H1 (cell line): ENCODE data around the gene ITPK1. TPM values are rescaled to one million over a fixed set of nuclear protein-coding genes. Genes with fewer than 3 reads are reported as not detected.

Experiments
- CREB1 ChIP-seq: IDR thresholded peaks from 2 replicates; pipeline ENCODE4 v1.6.1; 2012; ENCODE audit warnings: inconsistent platforms
- EP300 ChIP-seq, 2 experiments: IDR thresholded peaks; 1 replicate in 1 of 2; 2 replicates in 1 of 2; pipeline ENCODE4 v1.6.1; 2011 to 2012; ENCODE audit warnings: low read depth in 2 of 2, low read length in 2 of 2, mild to moderate bottlenecking in 2 of 2, borderline replicate concordance in 1 of 2, inconsistent platforms in 1 of 2, moderate library complexity in 1 of 2
- KDM5A ChIP-seq: fragments of 200-600 bp; IDR thresholded peaks from 2 replicates; pipeline ENCODE4 v1.7.1; 2012; ENCODE audit warnings: mild to moderate bottlenecking, low read length, inconsistent platforms, mixed read lengths
- NANOG ChIP-seq: IDR thresholded peaks from 2 replicates; pipeline ENCODE4 v1.6.1; 2011; ENCODE audit warnings: low read length, low read depth, mild to moderate bottlenecking, inconsistent platforms; ENCODE audit not compliant: insufficient read depth, poor library complexity, severe bottlenecking
- POU5F1 ChIP-seq: IDR thresholded peaks from 2 replicates; pipeline ENCODE4 v1.6.1; 2011; ENCODE audit warnings: low read depth, mild to moderate bottlenecking, low read length, moderate library complexity
- SIN3A ChIP-seq, 2 experiments: IDR thresholded peaks in 1 of 2; conservative IDR thresholded peaks in 1 of 2; 2 replicates each; pipeline ENCODE4 v1.6.1; 2011 to 2012; ENCODE audit warnings: low read length in 2 of 2, improper control_type of control experiment in 1 of 2, low read depth in 1 of 2, mild to moderate bottlenecking in 1 of 2
- SP4 ChIP-seq: IDR thresholded peaks from 2 replicates; pipeline ENCODE4 v1.6.1; 2012; ENCODE audit warnings: low read length, inconsistent platforms
- SRF ChIP-seq: IDR thresholded peaks from 2 replicates; pipeline ENCODE4 v1.6.1; 2011; ENCODE audit warnings: mild to moderate bottlenecking, low read depth, low read length, moderate library complexity
- TEAD4 ChIP-seq: IDR thresholded peaks from 2 replicates; pipeline ENCODE4 v1.6.1; 2012; ENCODE audit warnings: low read depth, low read length, inconsistent platforms, mixed read lengths
- YY1 ChIP-seq: IDR thresholded peaks from 2 replicates; pipeline ENCODE4 v1.6.1; 2011; ENCODE audit warnings: low read depth, mild to moderate bottlenecking, low read length
- polyA plus RNA-seq, 7 experiments: library from polyadenylated mRNA; depleted of rRNA in 3 of 7; stranded (reverse) in 5 of 7; unstranded in 2 of 7; fragments of >200 nt in 5 of 7; fragments of 200-250 nt in 2 of 7; gene quantifications; 1 replicate in 5 of 7; 2 replicates in 1 of 7; 4 replicates in 1 of 7; pipeline versions ENCODE4 v1.2.1 to v1.2.3, GENCODE V29; 2011 to 2013; ENCODE audit warnings: missing spikeins in 2 of 7, mixed read lengths in 2 of 7
- total RNA-seq: library from RNA; stranded (reverse); fragmentation: NEBNext Ultra II Directional; extraction: Animal tissue kit (Norgen Biotek cat#: 25700); gene quantifications from 2 replicates; pipeline ENCODE4 v1.2.1, GENCODE V29; 2021
- TF ChIP-seq, protein P1 (sequence below): fragments of 300-600 bp; sonication (generic); IDR thresholded peaks from 2 replicates; pipeline ENCODE4 v1.7.1; 2012; ENCODE audit warnings: low read length, moderate library complexity, mild to moderate bottlenecking, inconsistent platforms; ENCODE audit not compliant: insufficient replicate concordance

ITPK1 gene
- total and polyA plus RNA-seq, 2 of the 8 experiments (the other 6 are each of a cell fraction or from before 2014, with no cell fraction given), result 108 to 143 TPM

GRCh38 chr14:92976268-92976667 is 139.5 kb downstream of the ITPK1 start (continued):
- TF ChIP-seq, protein P1, sequence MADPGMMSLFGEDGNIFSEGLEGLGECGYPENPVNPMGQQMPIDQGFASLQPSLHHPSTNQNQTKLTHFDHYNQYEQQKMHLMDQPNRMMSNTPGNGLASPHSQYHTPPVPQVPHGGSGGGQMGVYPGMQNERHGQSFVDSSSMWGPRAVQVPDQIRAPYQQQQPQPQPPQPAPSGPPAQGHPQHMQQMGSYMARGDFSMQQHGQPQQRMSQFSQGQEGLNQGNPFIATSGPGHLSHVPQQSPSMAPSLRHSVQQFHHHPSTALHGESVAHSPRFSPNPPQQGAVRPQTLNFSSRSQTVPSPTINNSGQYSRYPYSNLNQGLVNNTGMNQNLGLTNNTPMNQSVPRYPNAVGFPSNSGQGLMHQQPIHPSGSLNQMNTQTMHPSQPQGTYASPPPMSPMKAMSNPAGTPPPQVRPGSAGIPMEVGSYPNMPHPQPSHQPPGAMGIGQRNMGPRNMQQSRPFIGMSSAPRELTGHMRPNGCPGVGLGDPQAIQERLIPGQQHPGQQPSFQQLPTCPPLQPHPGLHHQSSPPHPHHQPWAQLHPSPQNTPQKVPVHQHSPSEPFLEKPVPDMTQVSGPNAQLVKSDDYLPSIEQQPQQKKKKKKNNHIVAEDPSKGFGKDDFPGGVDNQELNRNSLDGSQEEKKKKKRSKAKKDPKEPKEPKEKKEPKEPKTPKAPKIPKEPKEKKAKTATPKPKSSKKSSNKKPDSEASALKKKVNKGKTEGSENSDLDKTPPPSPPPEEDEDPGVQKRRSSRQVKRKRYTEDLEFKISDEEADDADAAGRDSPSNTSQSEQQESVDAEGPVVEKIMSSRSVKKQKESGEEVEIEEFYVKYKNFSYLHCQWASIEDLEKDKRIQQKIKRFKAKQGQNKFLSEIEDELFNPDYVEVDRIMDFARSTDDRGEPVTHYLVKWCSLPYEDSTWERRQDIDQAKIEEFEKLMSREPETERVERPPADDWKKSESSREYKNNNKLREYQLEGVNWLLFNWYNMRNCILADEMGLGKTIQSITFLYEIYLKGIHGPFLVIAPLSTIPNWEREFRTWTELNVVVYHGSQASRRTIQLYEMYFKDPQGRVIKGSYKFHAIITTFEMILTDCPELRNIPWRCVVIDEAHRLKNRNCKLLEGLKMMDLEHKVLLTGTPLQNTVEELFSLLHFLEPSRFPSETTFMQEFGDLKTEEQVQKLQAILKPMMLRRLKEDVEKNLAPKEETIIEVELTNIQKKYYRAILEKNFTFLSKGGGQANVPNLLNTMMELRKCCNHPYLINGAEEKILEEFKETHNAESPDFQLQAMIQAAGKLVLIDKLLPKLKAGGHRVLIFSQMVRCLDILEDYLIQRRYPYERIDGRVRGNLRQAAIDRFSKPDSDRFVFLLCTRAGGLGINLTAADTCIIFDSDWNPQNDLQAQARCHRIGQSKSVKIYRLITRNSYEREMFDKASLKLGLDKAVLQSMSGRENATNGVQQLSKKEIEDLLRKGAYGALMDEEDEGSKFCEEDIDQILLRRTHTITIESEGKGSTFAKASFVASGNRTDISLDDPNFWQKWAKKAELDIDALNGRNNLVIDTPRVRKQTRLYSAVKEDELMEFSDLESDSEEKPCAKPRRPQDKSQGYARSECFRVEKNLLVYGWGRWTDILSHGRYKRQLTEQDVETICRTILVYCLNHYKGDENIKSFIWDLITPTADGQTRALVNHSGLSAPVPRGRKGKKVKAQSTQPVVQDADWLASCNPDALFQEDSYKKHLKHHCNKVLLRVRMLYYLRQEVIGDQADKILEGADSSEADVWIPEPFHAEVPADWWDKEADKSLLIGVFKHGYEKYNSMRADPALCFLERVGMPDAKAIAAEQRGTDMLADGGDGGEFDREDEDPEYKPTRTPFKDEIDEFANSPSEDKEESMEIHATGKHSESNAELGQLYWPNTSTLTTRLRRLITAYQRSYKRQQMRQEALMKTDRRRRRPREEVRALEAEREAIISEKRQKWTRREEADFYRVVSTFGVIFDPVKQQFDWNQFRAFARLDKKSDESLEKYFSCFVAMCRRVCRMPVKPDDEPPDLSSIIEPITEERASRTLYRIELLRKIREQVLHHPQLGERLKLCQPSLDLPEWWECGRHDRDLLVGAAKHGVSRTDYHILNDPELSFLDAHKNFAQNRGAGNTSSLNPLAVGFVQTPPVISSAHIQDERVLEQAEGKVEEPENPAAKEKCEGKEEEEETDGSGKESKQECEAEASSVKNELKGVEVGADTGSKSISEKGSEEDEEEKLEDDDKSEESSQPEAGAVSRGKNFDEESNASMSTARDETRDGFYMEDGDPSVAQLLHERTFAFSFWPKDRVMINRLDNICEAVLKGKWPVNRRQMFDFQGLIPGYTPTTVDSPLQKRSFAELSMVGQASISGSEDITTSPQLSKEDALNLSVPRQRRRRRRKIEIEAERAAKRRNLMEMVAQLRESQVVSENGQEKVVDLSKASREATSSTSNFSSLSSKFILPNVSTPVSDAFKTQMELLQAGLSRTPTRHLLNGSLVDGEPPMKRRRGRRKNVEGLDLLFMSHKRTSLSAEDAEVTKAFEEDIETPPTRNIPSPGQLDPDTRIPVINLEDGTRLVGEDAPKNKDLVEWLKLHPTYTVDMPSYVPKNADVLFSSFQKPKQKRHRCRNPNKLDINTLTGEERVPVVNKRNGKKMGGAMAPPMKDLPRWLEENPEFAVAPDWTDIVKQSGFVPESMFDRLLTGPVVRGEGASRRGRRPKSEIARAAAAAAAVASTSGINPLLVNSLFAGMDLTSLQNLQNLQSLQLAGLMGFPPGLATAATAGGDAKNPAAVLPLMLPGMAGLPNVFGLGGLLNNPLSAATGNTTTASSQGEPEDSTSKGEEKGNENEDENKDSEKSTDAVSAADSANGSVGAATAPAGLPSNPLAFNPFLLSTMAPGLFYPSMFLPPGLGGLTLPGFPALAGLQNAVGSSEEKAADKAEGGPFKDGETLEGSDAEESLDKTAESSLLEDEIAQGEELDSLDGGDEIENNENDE, result no peak
- TF ChIP-seq KDM5A (no peak), EP300 (IDR thresholded peaks at IDR 0.05; ENCODE audit: borderline replicate concordance in 1 of 2, low read depth in 2 of 2, low read length in 2 of 2) (no peak), NANOG (no peak), SIN3A (conservative IDR thresholded peaks at IDR 0.05 in 1 of 2, IDR thresholded peaks at IDR 0.05 in 1 of 2; ENCODE audit: low read depth in 1 of 2, low read length in 2 of 2) (no peak), SP4 (no peak), POU5F1 (no peak), YY1 (no peak), SRF (no peak), CREB1 (no peak), TEAD4 (no peak)
